Endothelial cell of umbilical vein (primary cell): ENCODE results near the gene CXorf49B. TPM values are rescaled to one million over a fixed set of nuclear protein-coding genes. Genes with fewer than 3 reads are reported as not detected.

Source experiments
- BruUV-seq: library from RNA; stranded (reverse); fragments of 400-500 nt; replicated peaks from 2 replicates; lab custom pipeline; 2021; lab: Mats Ljungman, UMichigan
- CTCF ChIA-PET: fragments of 300-600, 350-600 bp; sonication (Branson Sonifier 250); formaldehyde crosslinking; loops from one replicate; lab custom pipeline; 2021; ENCODE audit warnings: antibody characterized with exemption, inconsistent platforms; lab: Charles Lee
- POLR2A ChIA-PET: fragments of 300-600, 350-600 bp; sonication (Branson Sonifier 250); formaldehyde crosslinking; loops from one replicate; lab custom pipeline; 2021; ENCODE audit warnings: antibody characterized with exemption, inconsistent platforms; lab: Charles Lee
- DNase-seq: peaks from one replicate; pipeline ENCODE4 v3.0.0-alpha.2; 2011; ENCODE audit warnings: low read depth, low spot score
- FAIRE-seq: peaks from 2 replicates; lab custom pipeline; 2011; peaks lifted over from hg19 to GRCh38; lab: Jason Lieb, UNC
- H2AFZ ChIP-seq: 2 replicates; pipeline ENCODE4 v1.6.0; 2012; ENCODE audit warnings: low read depth, low read length, control low read depth, inconsistent platforms
- H3K27ac ChIP-seq: 2 replicates; pipeline ENCODE4 v1.5.1; 2011; ENCODE audit warnings: low read depth, mild to moderate bottlenecking, control low read depth, low read length, moderate library complexity; ENCODE audit not compliant: insufficient read depth
- H3K27me3 ChIP-seq, 2 experiments: 2 replicates each; pipeline versions ENCODE4 v1.6.0 to v1.6.1; 2011; ENCODE audit warnings: low read length in 2 of 2, mixed read lengths in 1 of 2; ENCODE audit not compliant: control insufficient read depth in 2 of 2, insufficient read depth in 2 of 2
- H3K36me3 ChIP-seq, 2 experiments: 2 replicates in 1 of 2; 3 replicates in 1 of 2; pipeline ENCODE4 v1.5.1; 2011; ENCODE audit warnings: low read length in 2 of 2, mild to moderate bottlenecking in 1 of 2, moderate library complexity in 1 of 2; ENCODE audit not compliant: control insufficient read depth in 2 of 2, insufficient read depth in 2 of 2; ENCODE audit errors: extremely low read depth in 1 of 2
- H3K4me1 ChIP-seq: 3 replicates; pipeline ENCODE4 v1.5.1; 2011; ENCODE audit warnings: mild to moderate bottlenecking, low read length; ENCODE audit not compliant: control insufficient read depth, insufficient read depth; ENCODE audit errors: extremely low read depth
- H3K4me2 ChIP-seq: 2 replicates; pipeline ENCODE4 v1.6.1; 2011; ENCODE audit warnings: low read length, control low read depth, mixed read lengths; ENCODE audit not compliant: insufficient read depth
- H3K4me3 ChIP-seq, 3 experiments: fragments of 200-600 bp in 1 of 3; sonication (generic), shearing (Covaris generic) in 1 of 3; replicated peaks in 1 of 3; 2 replicates each; pipeline ENCODE4 v1.5.1; 2011 to 2016; ENCODE audit warnings: control low read depth in 3 of 3, low read length in 3 of 3, mild to moderate bottlenecking in 2 of 3, inconsistent platforms in 1 of 3, low read depth in 1 of 3, moderate library complexity in 1 of 3; ENCODE audit not compliant: insufficient read depth in 1 of 3
- H3K79me2 ChIP-seq: 2 replicates; pipeline ENCODE4 v1.6.0; 2012; ENCODE audit warnings: low read length, inconsistent platforms; ENCODE audit not compliant: control insufficient read depth, insufficient read depth
- H3K9ac ChIP-seq: replicated peaks from 2 replicates; pipeline ENCODE3; 2011; ENCODE audit warnings: low read length, control low read depth; ENCODE audit not compliant: insufficient read depth; ENCODE audit errors: extremely low read depth
- H3K9me1 ChIP-seq: replicated peaks from 3 replicates; pipeline ENCODE4 v1.6.0; 2011; ENCODE audit warnings: mild to moderate bottlenecking, low read length; ENCODE audit not compliant: control insufficient read depth, insufficient read depth; ENCODE audit errors: extremely low read depth
- H3K9me3 ChIP-seq: replicated peaks from 2 replicates; pipeline ENCODE4 v1.5.1; 2012; ENCODE audit warnings: low read length, inconsistent platforms; ENCODE audit not compliant: control insufficient read depth, insufficient read depth
- H4K20me1 ChIP-seq: replicated peaks from 2 replicates; pipeline ENCODE3; 2011; ENCODE audit warnings: mild to moderate bottlenecking, low read length; ENCODE audit not compliant: control insufficient read depth, insufficient read depth; ENCODE audit errors: extremely low read depth
- CTCF ChIP-seq, 2 donors: IDR thresholded peaks; 1 replicate in 1 of 2; 2 replicates in 1 of 2; pipeline ENCODE4 v1.5.1; 2011; ENCODE audit warnings: low read length in 2 of 2, mild to moderate bottlenecking in 2 of 2, moderate library complexity in 2 of 2, control low read depth in 1 of 2, inconsistent platforms in 1 of 2, low read depth in 1 of 2; ENCODE audit not compliant: insufficient read depth in 1 of 2; ENCODE audit errors: extremely low read depth in 1 of 2
- EZH2 ChIP-seq: IDR thresholded peaks from 2 replicates; pipeline ENCODE4 v1.6.1; 2012; ENCODE audit warnings: borderline replicate concordance, low read depth, mild to moderate bottlenecking, moderate library complexity, low read length, inconsistent platforms; ENCODE audit not compliant: severe bottlenecking
- FOS ChIP-seq: IDR thresholded peaks from 2 replicates; pipeline ENCODE4 v1.6.1; 2011; ENCODE audit warnings: mild to moderate bottlenecking, low read length, moderate library complexity, borderline replicate concordance; ENCODE audit not compliant: insufficient read depth
- GATA2 ChIP-seq: IDR thresholded peaks from 2 replicates; pipeline ENCODE4 v1.7.0; 2011; ENCODE audit warnings: low read depth, mild to moderate bottlenecking, moderate library complexity, mixed read lengths, low read length; ENCODE audit not compliant: insufficient read length, insufficient read depth
- JUN ChIP-seq: IDR thresholded peaks from 2 replicates; pipeline ENCODE4 v1.6.1; 2011; ENCODE audit warnings: borderline replicate concordance, low read depth; ENCODE audit not compliant: insufficient read length, insufficient read depth
- MAX ChIP-seq: IDR thresholded peaks from 2 replicates; pipeline ENCODE4 v1.6.1; 2011; ENCODE audit not compliant: insufficient read depth, insufficient read length
- MYC ChIP-seq: IDR thresholded peaks from one replicate; pipeline ENCODE4 v1.6.1; 2011; ENCODE audit warnings: mild to moderate bottlenecking, low read depth, low read length
- POLR2A ChIP-seq: IDR thresholded peaks from 2 replicates; pipeline ENCODE4 v1.6.1; 2012; ENCODE audit warnings: low read depth, mild to moderate bottlenecking, control low read depth, low read length
- POLR2AphosphoS5 ChIP-seq: IDR thresholded peaks from 2 replicates; pipeline ENCODE4 v1.6.1; 2012; ENCODE audit warnings: low read depth, mild to moderate bottlenecking, control low read depth, low read length, moderate library complexity; ENCODE audit not compliant: insufficient read depth
- dilution Hi-C: fragments of 300-500 bp; cut with MboI; formaldehyde crosslinking; loops from one replicate; pipeline ENCODE4 v1.15.0; 2019; ENCODE audit warnings: low sequenced_read_pairs; ENCODE audit not compliant: extremely low pct_ligation_motif_present
- intact Hi-C: fragments of 100-400 bp; cut with micrococcal nuclease; formaldehyde crosslinking; loops from one replicate; pipeline ENCODE4 v1.10.0; 2022
- polyA plus RNA-seq, 4 experiments: library from polyadenylated mRNA; depleted of rRNA in 3 of 4; stranded (reverse) in 3 of 4; unstranded in 1 of 4; fragments of >200 nt; gene quantifications; 2 replicates each; pipeline versions ENCODE4 v1.2.1 to v1.2.3, GENCODE V29; 2011 to 2012; ENCODE audit warnings: missing spikeins in 1 of 4
- total RNA-seq: library from RNA; stranded (reverse); gene quantifications from 2 replicates; pipeline ENCODE4 v1.2.3, GENCODE V29; 2021

Gene CXorf49B
- total and polyA plus RNA-seq, 2 donors (not counting 3 experiments of a cell fraction or from before 2014, with no cell fraction given) = not detected

- CTCF ChIA-PET = no interaction called here
- no peak for FAIRE-seq
- H3K9me1 ChIP-seq = no peaks in the 10 kb centered on the region
Measured at GRCh38 chrX:71814123-71814912, 51.2 kb downstream of the CXorf49B start.

More at GRCh38 chrX:71814123-71814912, 51.2 kb downstream of the CXorf49B start:
- POLR2A ChIA-PET = no interaction called here
- Histone ChIP-seq H3K79me2 (no peaks in the 10 kb centered on the region), H4K20me1 (no peaks in the 10 kb centered on the region), H3K27ac (no peak overlapping the region), H3K36me3 (no peaks in the 10 kb centered on the region), H3K27me3 (no peaks in the 10 kb centered on the region), H3K4me1 (no peaks in the 10 kb centered on the region), H3K9ac (no peak overlapping the region), H2AFZ (no peak overlapping the region), H3K9me3 (no peaks in the 10 kb centered on the region), H3K4me2 (no peak overlapping the region), H3K4me3 (no peak overlapping the region)
- intact Hi-C loops (no loop called here), dilution Hi-C loops (no loop called here)
- no peak for DNase-seq
- TF ChIP-seq POLR2AphosphoS5 = no peak
- no peak for TF ChIP-seq POLR2A
- TF ChIP-seq FOS = no peak
- no peak for TF ChIP-seq MYC
- no peak for TF ChIP-seq MAX
- TF ChIP-seq CTCF (IDR thresholded peaks at IDR 0.05; ENCODE audit: extremely low read depth in 1 of 2, insufficient read depth in 1 of 2, low read depth in 1 of 2, low read length in 2 of 2) = no peak
- TF ChIP-seq JUN = no peak
- no peak for TF ChIP-seq GATA2
- TF ChIP-seq EZH2 = no peak
- no TSS peak for BruUV-seq
